Transverse colon (tissue), 4 donors: ENCODE results near the gene ROS1. TPM values are rescaled to one million over a fixed set of nuclear protein-coding genes. Genes with fewer than 3 reads are reported as not detected.

Source experiments
- DNase-seq: peaks from one replicate; pipeline ENCODE4 v3.0.0-alpha.2; 2019
- H3K27ac ChIP-seq, 4 donors: fragments of 200-600 bp; sonication (generic); 2 replicates each; pipeline ENCODE4 v1.5.1; 2016 to 2018; ENCODE audit warnings: inconsistent platforms in 4 of 4
- H3K27me3 ChIP-seq: fragments of 200-600 bp; sonication (generic); 2 replicates; pipeline ENCODE4 v1.5.1; 2017; ENCODE audit warnings: inconsistent platforms
- H3K36me3 ChIP-seq, 4 donors: fragments of 200-600 bp; sonication (generic); 2 replicates each; pipeline ENCODE4 v1.5.1; 2017 to 2019; ENCODE audit warnings: inconsistent platforms in 4 of 4
- H3K4me1 ChIP-seq, 4 donors: fragments of 200-600 bp; sonication (generic); 2 replicates each; pipeline ENCODE4 v1.5.1; 2017 to 2020; ENCODE audit warnings: inconsistent platforms in 4 of 4
- H3K4me3 ChIP-seq, 4 donors: fragments of 200-600 bp; sonication (generic); 1 replicate in 1 of 4; 2 replicates in 3 of 4; pipeline versions ENCODE4 v1.5.1 to v1.6.1; 2017 to 2019; ENCODE audit warnings: inconsistent platforms in 4 of 4
- H3K9me3 ChIP-seq, 2 donors: fragments of 200-600 bp; sonication (generic); 2 replicates each; pipeline ENCODE4 v1.5.1; 2017 to 2019; ENCODE audit warnings: inconsistent platforms in 2 of 2
- CTCF ChIP-seq, 5 experiments: fragments of 200-600 bp in 3 of 5; fragments of 450-650 bp in 2 of 5; sonication (generic) in 3 of 5; IDR thresholded peaks; 1 replicate in 2 of 5; 2 replicates in 3 of 5; pipeline ENCODE4 v1.5.1; 2016 to 2017; ENCODE audit warnings: antibody characterized with exemption in 5 of 5, inconsistent platforms in 3 of 5, mild to moderate bottlenecking in 2 of 5, moderate library complexity in 1 of 5
- EP300 ChIP-seq: sonication (generic); formaldehyde crosslinking; IDR thresholded peaks from one replicate; pipeline ENCODE4 v1.6.1; 2017; ENCODE audit warnings: antibody characterized with exemption, low read depth
- POLR2A ChIP-seq: fragments of 450-650 bp; IDR thresholded peaks from one replicate; pipeline ENCODE4 v1.6.1; 2016; ENCODE audit warnings: antibody characterized with exemption, mild to moderate bottlenecking, moderate library complexity
- POLR2AphosphoS5 ChIP-seq, 3 donors: sonication (generic); formaldehyde crosslinking; IDR thresholded peaks; one replicate each; pipeline ENCODE4 v1.6.1; 2016; ENCODE audit warnings: antibody characterized with exemption in 3 of 3
- WGBS, 2 donors: methylation state at CpG; one replicate each; pipeline ENCODE4 v1.1.5; 2018; ENCODE audit warnings: low coverage in 1 of 2; 5-methylcytosine and 5-hydroxymethylcytosine counted together
- in situ Hi-C, 4 donors: fragments of 200-750 bp; cut with MboI; loops; one replicate each; pipeline versions ENCODE4 v1.15.0 to v1.15.1; 2017; ENCODE audit warnings: low sequenced_read_pairs in 3 of 4, low pct_ligation_motif_present in 1 of 4, low pct_unique_long_range_greater_than_20kb in 1 of 4
- intact Hi-C: fragments of 100-400 bp; cut with DNase I; formaldehyde crosslinking; loops from one replicate; pipeline ENCODE4 v1.15.1; 2023; ENCODE audit warnings: low total_unique reads
- total RNA-seq, 4 donors: library from RNA; depleted of rRNA; stranded (reverse); fragments of >200 nt; gene quantifications; one replicate each; pipeline ENCODE4 v1.1.0, GENCODE V29; 2016

Gene ROS1
- total RNA-seq, 4 donors from 2014 or later, result 0.80 to 4.1 (median 2.5) TPM; not detected in 1

- Histone ChIP-seq H3K9me3 (no peaks in the 10 kb centered on the region), H3K27me3 (peaks cover 80% of the 10 kb centered on the region), H3K4me3 (no peak overlapping the region), H3K36me3 (no peaks in the 10 kb centered on the region), H3K4me1 (no peaks in the 10 kb centered on the region), H3K27ac (no peak overlapping the region)
- intact Hi-C loops, result no loop called here
- 84 to 88% methylated on average over 10 of the region's 10 CpGs for WGBS, 2 donors
- DNase-seq, result no peak
- in situ Hi-C loops, result no loop called here
- no peak for TF ChIP-seq POLR2A
- TF ChIP-seq POLR2AphosphoS5 (IDR thresholded peaks at IDR 0.05), result no peak
- no peak for TF ChIP-seq CTCF (IDR thresholded peaks at IDR 0.05)
- no peak for TF ChIP-seq EP300
These were observed 148.9 kb downstream of the ROS1 start for GRCh38 chr6:117276778-117277316.

DNA sequence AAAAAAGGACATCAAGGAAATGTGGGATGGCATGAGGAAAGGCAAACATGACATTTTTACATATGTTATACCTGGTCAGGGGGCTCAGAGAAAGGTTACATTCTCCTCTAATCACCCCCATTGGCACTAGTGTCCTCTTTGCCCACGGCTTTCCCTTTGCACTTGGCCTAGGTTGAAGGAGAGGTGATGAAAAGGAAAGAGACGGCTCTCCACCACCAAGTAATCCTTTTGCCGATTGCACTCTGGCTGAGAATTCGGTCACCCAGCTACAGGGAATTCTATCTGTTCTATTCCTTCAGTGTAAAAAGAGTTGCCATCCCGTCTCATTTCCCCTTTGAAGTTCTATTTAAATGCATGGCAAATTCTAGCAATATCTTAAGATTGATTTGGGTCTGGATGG is 150.0 kb downstream of the ROS1 start:
- H3K27me3 ChIP-seq, result peaks cover 92% of the 10 kb centered on the region
- intact Hi-C loops (no loop called here), in situ Hi-C loops (no loop called here)
- no peaks in the 10 kb centered on the region for H3K9me3 ChIP-seq
- no peak for DNase-seq
- H3K36me3 ChIP-seq, result no peaks in the 10 kb centered on the region
- peaks cover 0 to 3% (median 0%) of the 10 kb centered on the region in 4 donors for H3K4me1 ChIP-seq
- TF ChIP-seq EP300, result no peak
- TF ChIP-seq POLR2AphosphoS5 (IDR thresholded peaks at IDR 0.05), result no peak
- no peak for TF ChIP-seq CTCF (IDR thresholded peaks at IDR 0.05)
- TF ChIP-seq POLR2A, result no peak
- H3K4me3 ChIP-seq, result no peak overlapping the region
- WGBS, 2 donors, result 83 to 100% methylated on average over 1 to 5 of the region's 5 CpGs
- H3K27ac ChIP-seq, result no peak overlapping the region

- no peaks in the 10 kb centered on the region for H3K36me3 ChIP-seq
- in situ Hi-C loops, result no loop called here
- no peak for TF ChIP-seq CTCF (IDR thresholded peaks at IDR 0.05)
- no peak for TF ChIP-seq POLR2AphosphoS5 (IDR thresholded peaks at IDR 0.05)
- TF ChIP-seq POLR2A, result no peak
- no peak for TF ChIP-seq EP300
- peaks cover 92% of the 10 kb centered on the region for H3K27me3 ChIP-seq
- WGBS, 2 donors, result 93% methylated on average over 9 of the region's 9 CpGs; no CpG with 5 or more reads in 1 of the 2 donors
- intact Hi-C loops, result no loop called here
- H3K4me1 ChIP-seq, result peaks cover 1 to 8% (median 4%) of the 10 kb centered on the region in 4 donors
- DNase-seq, result no peak
- no peak overlapping the region for H3K27ac ChIP-seq
- no peaks in the 10 kb centered on the region for H3K9me3 ChIP-seq
- no peak overlapping the region for H3K4me3 ChIP-seq
These were observed 150.5 kb downstream of the ROS1 start for GRCh38 chr6:117275205-117275604.

DNA sequence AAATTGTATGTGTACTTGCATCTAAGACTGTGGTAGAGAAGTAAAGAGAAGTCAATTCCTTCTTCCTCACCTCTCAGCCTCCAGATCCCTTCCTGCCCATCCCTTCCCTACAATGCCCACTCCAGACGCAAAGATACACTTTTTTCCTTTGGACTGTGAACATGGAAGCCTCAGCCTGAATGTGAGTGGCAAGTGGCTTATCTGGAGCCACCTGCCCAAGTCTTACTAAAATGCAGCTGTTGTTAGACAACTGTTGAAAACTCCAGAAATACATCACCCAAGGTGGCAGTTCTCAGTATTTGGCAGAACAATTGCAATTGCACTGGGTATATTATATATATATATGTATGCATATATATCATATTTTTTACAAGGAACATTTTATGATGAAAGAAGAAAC is 152.9 kb downstream of the ROS1 start:
- TF ChIP-seq POLR2AphosphoS5 (IDR thresholded peaks at IDR 0.05) (no peak), CTCF (IDR thresholded peaks at IDR 0.05) (no peak), POLR2A (no peak), EP300 (no peak)

More for the DNA sequence above, 152.9 kb downstream of the ROS1 start:
- no peak overlapping the region for H3K27ac ChIP-seq
- in situ Hi-C loops, result no loop called here
- H3K9me3 ChIP-seq, result no peaks in the 10 kb centered on the region
- H3K27me3 ChIP-seq, result peaks cover 98% of the 10 kb centered on the region
- H3K4me3 ChIP-seq, result no peak overlapping the region
- no peaks in the 10 kb centered on the region for H3K36me3 ChIP-seq
- intact Hi-C loops, result no loop called here
- 43 to 56% methylated on average over 1 of the region's 1 CpG for WGBS, 2 donors
- H3K4me1 ChIP-seq, result peaks cover 5 to 13% (median 9%) of the 10 kb centered on the region in 4 donors
- no peak for DNase-seq
